Activated T-helper 9 cell treated with anti-CD3 and anti-CD28 coated beads, Interleukin-2, amount 50 U/mL, for 16 hours (primary cell): Measurements from ENCODE around the gene XRN1.
"Not testable (repeated sequence)": the region's sequence is repeated elsewhere in the genome, so short reads cannot be mapped to it uniquely, and the experiment has no call there.

Experiments used
- DNase-seq: peaks from one replicate; pipeline ENCODE4 v3.0.0-alpha.2; 2020; ENCODE audit warnings: low read depth

The XRN1 gene

GRCh38 chr3:142438096-142438495, 9.7 kb downstream of the XRN1 start:
- not testable (repeated sequence) for DNase-seq

GRCh38 chr3:142436951-142437585, 10.8 kb downstream of the XRN1 start:
- DNase-seq, result no peak

- no peak for DNase-seq
Observed at GRCh38 chr3:142434503-142434902, 13.3 kb downstream of the XRN1 start.

- no peak for DNase-seq
Observed at GRCh38 chr3:142433110-142433509, 14.7 kb downstream of the XRN1 start.

- no peak for DNase-seq
Observed at GRCh38 chr3:142429582-142429981, 18.3 kb downstream of the XRN1 start.

- DNase-seq, result no peak
Observed at GRCh38 chr3:142424754-142425153, 23.1 kb downstream of the XRN1 start.

GRCh38 chr3:142418926-142419592, 28.8 kb downstream of the XRN1 start:
- DNase-seq, result no peak

GRCh38 chr3:142417302-142417701, 30.5 kb downstream of the XRN1 start:
- DNase-seq, result no peak

- not testable (repeated sequence) for DNase-seq
Observed at GRCh38 chr3:142400537-142400936, 47.3 kb downstream of the XRN1 start.

GRCh38 chr3:142394921-142395622, 52.8 kb downstream of the XRN1 start:
- DNase-seq, result no peak

- no peak for DNase-seq
Observed at GRCh38 chr3:142385078-142385477, 62.8 kb downstream of the XRN1 start.

- no peak for DNase-seq
Observed at GRCh38 chr3:142374687-142375086, 73.2 kb downstream of the XRN1 start.

GRCh38 chr3:142369576-142369975, 78.3 kb downstream of the XRN1 start:
- DNase-seq, result not testable (repeated sequence)

- no peak for DNase-seq
Observed at GRCh38 chr3:142366434-142366833, 81.4 kb downstream of the XRN1 start.

GRCh38 chr3:142363936-142364467, 83.8 kb downstream of the XRN1 start:
- no peak for DNase-seq

- not testable (repeated sequence) for DNase-seq
Observed at GRCh38 chr3:142363433-142363832, 84.4 kb downstream of the XRN1 start.

GRCh38 chr3:142359367-142359766, 88.5 kb downstream of the XRN1 start:
- no peak for DNase-seq

GRCh38 chr3:142356818-142357217, 91.0 kb downstream of the XRN1 start:
- DNase-seq, result no peak

- no peak for DNase-seq
Observed at GRCh38 chr3:142355692-142356091, 92.1 kb downstream of the XRN1 start.

- no peak for DNase-seq
Observed at GRCh38 chr3:142354076-142354475, 93.8 kb downstream of the XRN1 start.

- DNase-seq, result no peak
Observed at GRCh38 chr3:142353571-142353970, 94.3 kb downstream of the XRN1 start.

- DNase-seq, result not testable (repeated sequence)
Observed at GRCh38 chr3:142352698-142353097, 95.1 kb downstream of the XRN1 start.

- no peak for DNase-seq
Observed at GRCh38 chr3:142348460-142348859, 99.4 kb downstream of the XRN1 start.
